GM18861 (cell line): ENCODE results near the gene CYB561D2.

Source experiments
- ATAC-seq: cut with Tn5 transposase; IDR thresholded peaks from one replicate; pipeline ENCODE4 v1.9.1; 2021; ENCODE audit not compliant: unreplicated experiment

CYB561D2 gene

DNA sequence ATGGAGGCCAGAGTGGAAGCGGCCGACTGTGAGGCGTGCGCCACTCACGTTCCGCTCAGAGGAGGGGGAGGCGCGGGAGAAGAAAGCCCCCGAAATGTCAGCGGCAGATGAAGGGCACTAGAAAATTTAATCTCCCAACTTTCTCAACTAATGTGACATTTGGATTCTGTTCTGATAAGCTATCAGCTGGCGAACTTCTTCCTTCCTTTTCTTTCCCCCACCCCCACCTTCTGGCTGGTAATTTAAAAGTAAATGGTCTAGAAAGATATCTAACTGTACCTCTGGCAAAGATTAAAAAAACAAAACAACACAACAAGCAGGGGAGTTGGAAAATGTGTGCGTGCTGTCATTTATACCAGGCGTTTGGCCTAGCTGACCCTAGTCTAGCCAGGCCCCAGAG is 35.1 kb downstream of the CYB561D2 start:
- no peak for ATAC-seq

DNA sequence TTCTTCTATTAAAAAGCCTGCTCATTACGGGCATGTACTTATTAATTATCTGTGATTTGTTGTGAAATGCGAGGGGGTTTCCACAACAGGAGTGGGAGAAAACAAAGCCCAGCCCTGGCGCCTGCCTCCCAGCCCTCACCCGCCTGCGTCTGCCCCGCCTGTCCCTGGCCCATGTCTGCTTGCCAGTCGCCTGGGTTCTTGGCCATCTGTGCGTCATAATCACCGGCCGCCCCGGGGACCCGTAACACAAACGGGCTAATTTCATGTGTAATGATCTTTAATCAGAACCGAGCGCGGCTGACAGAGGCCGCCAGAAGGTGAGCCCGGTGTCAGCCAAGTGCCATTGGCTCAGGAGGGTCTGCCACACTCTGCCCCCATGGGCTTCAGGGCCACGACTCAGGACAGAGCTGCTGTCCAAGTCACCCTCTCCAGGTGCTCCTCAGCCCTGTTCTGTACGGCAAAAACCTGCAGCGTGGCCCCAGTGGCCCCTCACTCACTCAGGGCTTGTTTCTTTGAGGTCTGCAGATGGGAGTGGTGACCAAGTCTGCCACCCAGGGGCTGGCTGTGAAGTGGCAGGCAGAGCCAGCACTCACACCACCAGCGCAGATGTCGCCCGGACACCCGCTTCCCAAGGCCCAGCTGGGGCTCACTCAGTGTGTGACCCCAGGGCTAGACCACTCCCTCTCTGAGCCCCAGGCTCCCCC is 37.5 kb downstream of the CYB561D2 start:
- ATAC-seq, result no peak

DNA sequence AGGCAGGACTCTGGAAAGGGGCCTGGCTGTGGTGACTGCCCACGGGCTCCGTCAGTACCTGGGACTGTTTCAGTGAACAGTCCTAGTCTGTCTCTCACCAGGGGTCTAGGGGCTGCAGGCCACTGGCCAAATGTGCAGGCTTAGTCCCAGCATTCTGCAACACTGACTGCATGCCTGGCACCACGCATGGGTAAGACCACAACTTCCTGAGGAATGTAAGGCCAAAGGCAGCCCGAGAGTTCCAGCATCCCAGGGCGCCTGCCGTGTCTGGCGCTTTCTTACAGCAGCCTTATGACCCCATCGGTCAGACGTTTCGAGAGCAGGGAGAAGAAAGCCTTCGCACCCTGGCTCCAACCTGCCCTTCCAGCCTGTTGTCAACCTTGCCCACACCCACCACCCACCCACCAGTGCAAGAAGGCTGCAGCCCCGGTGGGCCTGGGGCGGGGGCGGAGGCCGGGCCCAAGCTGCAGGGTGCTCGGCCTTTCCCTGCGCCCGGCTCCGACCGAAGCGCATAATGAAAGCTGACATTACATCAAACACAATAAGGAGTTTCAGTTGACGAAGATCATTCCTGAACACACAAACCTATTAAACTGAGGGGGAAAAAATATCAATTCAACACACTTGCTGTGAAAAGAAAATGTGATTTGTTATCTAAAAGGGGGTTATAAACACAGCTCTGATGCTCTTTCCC is 38.2 kb downstream of the CYB561D2 start:
- no peak for ATAC-seq

DNA sequence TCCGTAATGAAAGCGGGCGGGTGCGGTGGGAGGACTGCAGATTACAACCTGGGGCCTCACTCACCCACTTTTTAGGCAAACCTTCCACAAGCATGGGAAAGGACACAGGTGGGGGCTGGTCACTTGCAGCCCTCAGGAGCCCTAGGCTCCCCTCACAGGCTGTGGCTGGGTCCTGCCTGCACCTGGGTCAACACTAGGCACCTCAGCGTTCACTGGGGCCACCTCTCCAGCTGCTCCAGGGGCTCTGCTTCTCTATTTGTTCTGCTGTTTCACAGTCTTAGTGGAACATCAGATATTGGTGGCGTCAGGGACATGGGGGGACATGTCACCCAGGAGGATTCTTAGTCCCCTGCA is 38.7 kb downstream of the CYB561D2 start:
- ATAC-seq, result no peak

DNA sequence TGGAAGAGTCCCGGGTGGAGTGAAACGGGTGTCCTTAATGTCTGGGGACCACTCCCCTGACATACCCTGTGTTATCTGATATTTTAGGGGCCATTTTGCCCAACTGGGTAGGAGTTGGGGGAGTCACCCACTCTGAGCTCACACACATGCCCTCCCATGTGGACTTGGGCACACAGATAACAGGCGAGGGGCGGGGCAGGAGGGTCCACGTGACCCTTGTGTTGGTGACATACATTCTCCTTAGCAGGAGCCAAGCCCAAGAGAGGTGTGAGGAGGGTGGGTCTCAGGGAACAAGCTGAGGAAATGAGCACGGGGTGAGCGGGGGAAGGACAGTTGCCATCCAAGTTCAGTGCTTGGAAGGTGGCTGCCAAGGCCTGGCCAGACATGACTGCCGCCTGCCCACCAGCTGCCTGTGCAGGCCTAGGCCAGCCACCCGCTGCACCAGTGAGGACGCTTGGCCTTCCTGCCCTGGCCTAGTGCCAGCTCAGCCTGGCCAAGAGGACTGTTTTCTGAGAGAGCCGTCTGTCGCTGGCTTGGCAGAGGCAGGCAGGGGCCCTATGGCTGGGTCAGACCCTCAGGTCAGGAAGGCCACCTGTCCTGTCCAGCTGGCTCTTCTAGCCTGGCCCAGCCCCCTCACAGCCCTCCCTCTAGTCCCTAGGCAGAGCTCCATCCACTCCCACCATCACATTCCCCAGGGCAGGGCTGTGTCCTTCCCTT is 40.0 kb downstream of the CYB561D2 start:
- ATAC-seq, result no peak

DNA sequence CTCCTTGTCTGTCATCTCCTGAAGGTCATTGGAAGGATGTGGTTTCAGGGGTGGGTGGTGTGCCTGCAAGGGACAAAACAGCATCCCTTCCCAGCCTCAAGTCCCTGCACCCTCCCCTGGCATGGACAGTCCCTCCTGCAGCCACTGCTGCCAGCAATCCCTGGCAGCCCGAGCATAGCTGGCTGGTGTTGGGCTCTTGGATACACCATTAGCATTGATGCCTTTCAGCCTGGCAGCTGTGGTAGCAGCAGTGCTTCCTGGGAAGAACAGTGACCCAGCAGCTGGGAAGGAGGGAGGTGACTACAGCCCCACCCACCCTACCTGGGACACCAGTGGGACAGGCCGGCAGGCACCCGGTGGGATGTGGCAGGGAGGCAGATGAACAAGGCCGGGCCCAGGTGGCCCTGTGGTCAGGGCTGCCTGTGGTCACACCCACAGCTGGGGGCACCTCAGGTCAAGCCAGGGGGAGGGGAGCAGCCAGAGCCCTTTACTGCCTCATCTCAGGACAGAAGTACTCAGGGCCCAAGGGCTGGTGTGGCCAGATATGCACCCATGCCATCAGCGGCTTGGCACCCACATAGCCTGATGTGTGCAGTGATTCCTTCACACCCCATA is 41.5 kb downstream of the CYB561D2 start:
- no peak for ATAC-seq

DNA sequence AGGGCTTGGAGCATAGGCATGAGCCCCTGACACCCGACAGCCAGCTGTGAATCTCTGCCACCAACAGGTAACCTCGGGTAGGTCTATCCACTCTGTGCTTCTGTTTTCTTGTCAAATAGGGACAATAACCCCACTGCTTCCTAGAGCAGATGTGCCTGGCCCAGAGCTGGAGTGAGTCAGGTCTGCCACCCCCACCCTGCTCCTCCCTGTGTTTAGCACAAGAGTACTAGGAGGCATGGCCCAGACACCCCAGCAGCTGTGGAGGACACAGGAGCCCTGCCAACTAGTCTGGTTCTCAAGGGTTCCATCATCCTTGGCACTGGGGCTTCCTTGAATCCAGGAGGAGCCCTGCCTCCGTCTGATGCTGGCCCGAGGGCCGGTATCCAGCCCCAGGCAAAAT is 42.4 kb downstream of the CYB561D2 start:
- ATAC-seq, result no peak

DNA sequence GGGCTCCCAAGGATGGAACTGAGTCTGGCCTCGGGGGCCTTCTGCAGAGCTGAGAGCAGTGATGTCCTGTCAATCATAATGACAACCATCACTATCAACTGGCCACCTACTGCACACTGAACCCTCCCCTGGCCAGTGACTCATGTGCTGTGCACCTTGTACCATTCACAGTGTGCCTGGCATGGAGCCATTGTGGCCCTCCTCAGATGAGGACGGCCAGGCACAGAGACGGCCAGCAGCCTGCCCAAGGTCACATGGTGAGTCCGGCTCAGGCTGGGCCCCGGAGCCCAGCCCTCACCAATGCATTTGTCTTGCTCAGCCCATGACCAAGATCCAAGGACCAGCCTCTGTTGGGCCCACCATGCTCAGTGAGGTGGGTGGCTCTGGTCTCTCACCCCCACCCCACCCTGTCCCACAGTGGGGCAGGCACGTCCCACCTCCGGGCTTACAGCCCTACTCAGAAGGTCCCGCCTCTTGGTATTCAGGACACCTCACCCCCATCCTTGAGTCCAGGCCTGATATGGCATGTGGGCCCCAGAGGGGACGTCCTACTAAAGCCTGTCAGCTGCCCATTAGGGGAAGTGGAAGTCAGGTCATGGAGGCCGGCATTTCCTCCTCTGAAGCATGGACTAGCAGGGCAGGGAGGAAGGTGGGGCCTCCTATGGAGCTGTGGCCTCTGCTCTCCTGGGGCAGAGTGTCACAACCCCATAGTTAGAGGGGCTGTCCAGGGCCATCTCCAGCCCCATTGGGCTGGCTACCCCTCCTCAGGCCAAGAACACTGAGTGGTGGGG is 44.6 kb downstream of the CYB561D2 start:
- ATAC-seq, result no peak

DNA sequence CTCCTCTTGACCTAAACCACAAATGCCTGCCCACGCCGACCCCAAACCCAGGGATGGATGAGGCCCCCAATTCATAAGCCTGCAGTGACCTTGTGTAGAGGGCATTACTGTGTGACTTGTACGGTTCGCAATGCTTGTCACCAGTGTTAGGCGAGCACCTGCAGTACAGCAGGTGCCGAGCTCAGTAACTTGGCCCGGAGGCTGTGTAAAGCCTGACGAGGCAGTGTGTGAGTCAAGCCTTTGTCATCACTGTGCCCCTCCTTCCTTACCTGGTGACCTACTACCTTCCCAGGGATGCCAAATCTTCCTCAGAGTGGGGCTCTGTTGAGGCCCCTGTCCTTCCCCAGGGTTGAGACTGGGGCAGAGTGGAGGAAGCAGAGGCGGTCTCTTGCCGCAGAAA is 45.8 kb downstream of the CYB561D2 start:
- ATAC-seq, result no peak

DNA sequence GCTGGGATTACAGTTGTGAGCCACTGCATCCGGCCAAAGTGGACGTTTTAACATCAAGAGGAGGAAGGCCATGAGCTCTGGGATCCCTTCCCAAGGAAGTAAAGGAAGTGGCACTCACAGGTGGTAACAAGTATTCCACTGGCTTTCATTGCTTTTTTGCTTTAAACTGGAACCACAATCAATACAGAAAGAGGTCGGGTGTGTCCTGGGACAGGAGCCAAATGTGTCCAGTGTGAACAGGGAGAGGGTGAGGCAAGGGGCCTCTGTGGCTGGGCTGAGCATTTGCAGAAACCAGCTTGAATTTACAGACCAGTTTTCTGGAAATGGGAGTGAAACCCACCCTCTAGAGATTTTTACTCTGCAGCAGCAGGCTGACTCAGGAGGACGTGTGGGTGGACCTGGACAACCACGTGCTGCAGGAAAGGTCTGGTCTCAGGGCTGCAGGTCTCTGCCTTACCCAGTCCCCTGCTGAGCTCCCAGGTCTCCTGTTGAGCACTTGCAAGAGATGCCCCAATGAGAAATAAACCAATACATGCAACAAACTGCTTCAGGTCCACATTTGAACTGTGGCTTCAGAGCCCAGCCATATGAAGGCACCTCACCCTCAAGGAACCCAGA is 51.4 kb downstream of the CYB561D2 start:
- ATAC-seq, result no peak
